Activated CD4-positive, alpha-beta T cell treated with anti-CD3 and anti-CD28 coated beads, Interleukin-2, amount 50 U/mL, for 4 hours (primary cell): ENCODE results near the gene ZNF771.
"Not testable (repeated sequence)": the region's sequence is repeated elsewhere in the genome, so short reads cannot be mapped to it uniquely, and the experiment has no call there.

Experiments
- DNase-seq, 2 experiments: peaks; one replicate each; pipeline ENCODE4 v3.0.0-alpha.2; 2020

ZNF771 gene

DNA sequence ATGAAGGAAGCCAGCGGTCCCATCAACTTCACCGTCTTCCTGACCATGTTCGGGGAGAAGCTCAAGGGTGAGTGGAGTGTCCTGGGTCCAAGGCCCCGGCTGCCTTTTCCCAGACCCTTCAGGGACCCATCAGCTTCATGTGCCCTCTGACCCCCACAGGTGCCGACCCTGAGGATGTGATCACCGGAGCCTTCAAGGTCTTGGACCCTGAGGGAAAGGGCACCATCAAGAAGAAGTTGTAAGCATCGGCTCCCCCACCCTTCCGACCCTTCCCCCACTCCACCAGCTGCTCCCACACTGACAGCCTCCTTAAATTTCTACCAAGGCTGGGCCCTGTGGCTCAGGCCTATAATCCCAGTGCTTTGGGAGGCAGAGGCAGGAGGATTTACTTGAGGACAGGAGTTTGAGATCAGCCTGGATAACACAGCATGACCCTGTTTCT, 30.9 kb upstream of the ZNF771 start:
- DNase-seq, result no peak

DNA sequence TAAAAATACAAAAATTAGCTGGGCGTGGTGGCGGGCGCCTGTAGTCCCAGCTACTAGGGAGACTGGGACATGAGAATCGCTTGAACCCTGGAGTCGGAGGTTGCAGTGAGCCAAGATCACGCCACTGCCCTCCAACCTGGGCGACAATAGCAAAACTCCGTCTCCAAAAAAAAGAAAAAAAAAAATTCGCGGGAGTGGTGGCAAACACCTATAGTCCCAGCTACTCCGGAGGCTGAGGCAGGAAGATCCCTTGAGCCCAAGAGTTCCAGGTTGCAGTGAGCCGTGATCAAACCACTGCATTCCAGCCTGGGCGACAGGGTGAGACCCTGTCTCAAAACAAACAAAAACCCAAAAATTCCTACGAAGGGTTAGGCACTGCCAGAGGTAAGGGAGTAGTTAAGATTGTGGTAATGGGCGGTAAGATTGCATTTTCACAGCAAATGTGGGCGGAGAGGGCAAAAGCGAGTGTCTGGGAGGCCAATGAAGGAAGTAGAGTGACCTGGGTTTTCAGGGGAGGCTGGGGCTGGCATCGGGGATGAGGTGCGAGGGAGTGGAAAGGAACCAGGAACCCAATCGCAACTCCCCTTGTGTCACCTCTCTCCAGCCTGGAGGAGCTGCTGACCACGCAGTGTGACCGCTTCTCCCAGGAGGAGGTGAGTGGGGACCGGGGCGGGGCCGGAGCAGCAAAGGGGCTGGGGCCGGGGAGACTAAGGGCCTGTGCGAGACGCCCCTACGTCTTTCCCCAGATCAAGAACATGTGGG, 30.2 kb upstream of the ZNF771 start:
- DNase-seq, result no peak

DNA sequence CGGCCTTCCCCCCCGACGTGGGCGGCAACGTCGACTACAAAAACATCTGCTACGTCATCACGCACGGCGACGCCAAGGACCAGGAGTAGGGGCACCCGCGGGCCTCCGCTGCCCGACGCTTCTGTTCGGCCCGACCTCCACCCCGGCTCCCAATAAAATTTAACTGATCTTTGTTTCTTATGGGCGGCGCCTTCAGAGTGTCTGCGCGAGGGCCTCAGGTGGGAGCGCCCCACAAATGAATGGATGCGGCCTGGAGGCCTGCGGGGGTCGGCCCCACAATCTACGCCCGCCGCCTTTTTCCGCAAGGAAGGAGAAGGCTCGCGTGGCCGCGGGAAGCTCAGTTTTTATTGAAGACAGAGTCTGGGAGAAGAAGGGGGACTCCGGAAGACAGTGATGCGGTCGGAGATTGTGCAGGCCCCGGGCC, 29.6 kb upstream of the ZNF771 start:
- peak; percentile 88 for DNase-seq

DNA sequence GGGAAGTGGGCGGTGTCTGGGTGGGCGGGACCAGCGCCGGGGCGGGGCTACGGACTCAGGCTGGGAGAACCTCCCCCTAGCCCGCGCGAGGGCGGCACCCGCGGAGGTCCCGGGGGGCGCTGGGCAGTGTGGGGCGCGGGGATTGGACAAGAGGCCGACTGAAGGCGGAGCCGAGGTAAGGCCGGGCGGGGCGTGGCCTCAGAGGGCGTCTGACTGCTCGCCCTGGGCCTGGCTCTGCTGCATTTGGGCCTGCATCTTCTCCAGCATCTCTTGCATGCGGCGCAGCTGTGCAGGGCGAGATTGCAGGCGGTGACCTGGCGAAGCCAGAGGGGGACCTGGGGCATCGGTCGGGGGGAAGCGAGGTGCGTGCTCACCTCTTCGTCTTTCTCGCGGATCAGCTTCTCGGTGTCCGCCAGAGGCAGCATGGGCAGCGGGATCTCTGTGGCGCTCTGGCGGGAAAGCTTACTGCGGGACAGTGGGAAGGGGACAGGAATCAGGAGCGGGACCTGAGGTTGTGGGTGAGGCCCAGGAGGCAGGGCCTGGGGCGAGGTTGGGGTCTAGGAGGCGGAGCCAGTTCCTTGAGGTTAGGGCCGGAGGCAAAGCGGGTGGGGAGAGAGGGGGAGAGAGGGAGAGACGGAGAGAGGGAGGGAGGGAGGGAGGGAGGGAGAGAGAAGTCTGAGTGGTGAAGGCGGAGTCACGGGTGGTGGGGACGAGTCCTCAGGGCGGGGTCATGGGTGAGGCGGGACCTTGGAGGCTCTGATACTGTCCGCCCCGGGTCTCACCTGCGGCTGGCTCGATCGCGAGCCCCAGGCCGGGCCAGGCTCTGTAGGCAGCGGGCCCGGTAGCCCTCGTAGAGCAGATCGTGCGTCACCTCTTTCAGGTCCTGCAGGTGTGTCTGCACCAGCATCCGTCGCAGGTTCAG, 28.9 kb upstream of the ZNF771 start:
- DNase-seq, result peak; percentile 98

DNA sequence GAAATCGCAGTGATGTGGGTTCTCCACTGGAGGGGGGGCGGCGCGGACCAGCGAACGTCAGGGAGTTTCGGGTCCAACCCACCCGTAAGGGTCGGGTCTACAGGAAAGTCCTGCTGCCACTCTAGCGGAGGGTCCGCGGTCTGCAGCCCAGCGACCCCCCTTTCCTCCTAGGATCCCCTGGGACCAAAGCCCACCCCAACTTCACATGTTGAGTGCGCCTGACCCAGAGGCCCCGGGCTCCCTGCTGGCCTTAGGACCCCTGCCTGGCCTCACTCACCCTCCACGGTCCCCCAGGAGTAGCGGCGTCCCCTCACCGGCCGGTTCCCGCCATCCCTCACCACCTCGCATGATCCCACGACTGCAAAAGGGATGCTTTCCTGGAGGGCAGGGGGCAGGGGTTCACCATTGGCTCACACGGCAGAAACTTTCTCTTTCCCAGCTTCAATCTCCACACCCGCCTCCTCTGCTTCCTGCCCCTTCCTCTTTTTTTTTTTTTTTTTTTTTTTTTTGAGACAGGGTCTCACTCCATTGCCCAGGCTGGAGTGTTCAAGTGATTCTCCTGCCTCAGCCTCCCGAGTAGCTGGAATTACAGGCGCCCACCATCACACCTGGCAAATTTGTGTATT, 28.1 kb upstream of the ZNF771 start:
- no peak for DNase-seq

DNA sequence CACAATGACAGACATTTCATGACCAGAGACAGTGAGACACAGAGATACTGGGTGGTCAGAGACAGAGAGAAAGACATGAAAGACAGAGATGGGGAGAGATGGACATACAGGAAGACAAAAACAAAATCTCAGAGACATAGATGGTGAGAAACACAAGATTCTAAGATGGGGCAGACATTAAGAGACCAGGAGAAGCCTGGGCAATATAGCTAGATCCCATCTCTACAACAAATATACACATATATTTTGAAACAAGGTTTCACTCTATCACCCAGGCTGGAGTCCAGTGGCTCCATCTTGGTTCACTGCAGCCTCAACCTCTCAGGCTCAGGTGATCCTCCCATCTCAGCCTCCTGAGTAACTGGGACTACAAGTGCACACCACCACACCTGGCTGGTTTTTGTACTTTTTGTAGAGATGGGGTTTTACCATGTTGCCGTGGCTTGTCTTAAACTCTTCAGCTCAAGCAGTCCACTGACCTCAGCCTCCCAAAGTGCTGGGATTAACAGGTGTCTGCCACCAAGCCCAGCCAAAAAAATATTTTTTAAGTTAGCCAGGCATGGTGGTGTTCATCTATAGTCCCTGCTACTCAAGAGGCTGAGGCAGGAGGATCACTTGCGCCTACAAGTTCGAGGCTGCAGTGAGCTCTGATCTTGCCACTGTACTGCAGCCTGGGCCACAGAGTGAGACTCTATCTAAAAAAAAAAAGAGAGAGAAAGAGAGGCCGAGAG, 27.2 kb upstream of the ZNF771 start:
- DNase-seq, result no peak

DNA sequence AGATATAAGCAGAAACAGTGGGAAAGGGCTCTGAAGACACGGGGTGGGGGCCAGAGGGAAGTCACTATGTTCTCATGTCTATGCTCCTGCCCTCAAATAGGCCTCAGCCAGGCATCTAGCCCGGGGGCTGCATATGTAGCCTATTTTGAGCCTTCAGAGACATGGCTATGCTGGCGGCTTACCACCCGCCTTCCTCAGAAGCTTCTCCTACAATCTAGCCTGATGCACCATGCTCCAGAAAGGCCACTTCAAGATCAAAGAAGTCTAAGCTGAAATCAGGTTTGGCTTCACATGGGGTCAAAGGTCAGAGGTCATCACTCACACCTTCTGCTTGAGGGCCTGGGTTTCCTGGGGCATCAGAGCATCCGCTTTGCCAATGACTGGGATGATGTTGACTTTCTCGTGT, 26.6 kb upstream of the ZNF771 start:
- no peak for DNase-seq

DNA sequence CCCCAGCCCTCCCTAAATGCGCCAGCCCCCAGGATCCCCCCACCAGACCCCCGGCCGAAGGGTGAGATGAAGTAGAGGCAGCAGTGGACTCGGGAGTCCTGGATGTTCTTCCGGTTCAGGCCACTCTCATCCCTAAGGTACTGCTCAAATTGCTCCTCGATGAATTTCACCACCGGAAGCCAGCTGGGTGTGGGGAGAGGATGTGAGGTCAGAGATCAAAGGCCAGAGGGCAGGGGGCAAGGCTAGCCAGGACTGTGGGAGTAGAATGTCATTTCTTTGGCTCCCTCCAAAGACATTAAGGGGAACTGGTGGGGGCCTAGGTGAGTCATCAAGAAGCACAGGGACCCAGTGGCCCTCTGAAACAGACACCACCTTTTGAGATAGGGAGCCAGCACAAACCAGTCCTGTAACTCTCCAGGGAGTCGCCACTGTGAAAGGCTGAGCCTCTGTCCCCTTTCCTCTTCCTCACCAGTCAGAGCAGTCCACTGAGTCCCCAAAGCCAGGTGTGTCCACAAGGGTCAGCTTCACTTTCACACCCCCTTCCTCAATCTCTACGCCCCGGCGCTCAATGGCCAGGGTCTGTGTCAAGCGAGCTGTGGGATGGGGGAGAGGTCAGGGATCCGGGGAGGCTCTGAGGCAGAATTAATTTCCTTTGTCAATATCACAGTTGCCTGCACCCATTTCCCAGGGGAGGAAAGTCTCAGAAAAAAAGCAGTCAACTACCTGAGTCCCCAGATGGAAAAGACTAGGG, 25.9 kb upstream of the ZNF771 start:
- DNase-seq, result peak in 1 of 2 experiments; percentile 34

DNA sequence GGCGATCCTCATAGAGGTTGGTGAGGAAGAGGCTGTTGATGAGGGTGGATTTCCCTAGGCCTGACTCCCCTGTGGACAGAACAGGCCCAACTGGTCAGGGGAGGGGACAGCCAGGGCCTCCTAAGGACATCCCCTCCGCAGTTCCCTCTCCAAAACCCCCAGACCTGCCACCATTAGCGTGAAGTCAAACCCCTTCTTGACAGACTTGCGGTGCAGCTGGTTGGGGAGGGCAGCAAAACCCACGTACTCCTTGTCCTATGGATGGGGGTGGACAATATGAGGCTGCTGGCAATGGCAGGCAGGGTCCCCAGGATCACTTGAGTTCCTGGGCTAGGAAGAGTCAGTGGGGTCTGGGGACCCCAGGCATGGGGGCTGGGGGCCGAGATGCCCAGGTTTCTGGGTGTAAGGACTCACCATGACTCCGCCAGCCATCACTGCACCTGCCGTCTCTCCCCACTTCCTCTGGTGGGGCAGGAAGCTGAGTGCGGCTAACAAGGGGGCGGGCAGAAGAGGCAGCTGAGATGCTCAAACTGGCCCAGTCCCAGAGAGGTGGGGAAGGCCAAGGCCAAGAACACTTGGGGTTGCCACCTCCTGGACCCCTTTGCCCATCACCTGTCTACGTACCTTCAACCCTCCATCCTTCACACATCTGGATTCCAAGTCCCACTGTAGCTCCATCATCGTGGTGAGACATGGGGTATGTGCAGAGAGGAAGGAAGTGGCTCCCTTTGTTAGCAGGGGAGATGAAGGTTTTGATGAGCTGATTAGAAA, 25.1 kb upstream of the ZNF771 start, which contains the start of gene SEPTIN1:
TSS of gene SEPTIN1 (minus strand) at position 451 of the 771 bp plus-strand sequence. CDS start at position 432, 19 bp downstream.
- peak; percentile 67 for DNase-seq

DNA sequence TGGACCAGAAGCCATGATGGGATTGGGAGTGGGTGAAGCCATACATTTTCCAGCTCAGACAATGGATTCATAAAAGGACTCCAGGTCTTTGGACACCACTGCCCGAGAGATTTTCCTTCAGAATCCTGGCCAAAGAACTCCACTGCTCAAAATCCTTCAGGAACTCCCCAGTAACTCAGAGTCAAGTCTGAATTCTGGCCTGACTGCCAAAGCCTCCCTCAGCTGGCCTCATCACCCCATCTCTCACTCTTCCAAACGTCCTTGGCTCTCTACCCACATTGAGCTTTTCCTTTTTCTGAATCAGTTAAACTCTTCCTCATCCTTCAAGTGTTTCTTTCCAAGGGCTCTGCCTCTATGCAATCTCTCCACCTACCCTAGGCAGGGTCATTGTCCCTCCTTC, 23.9 kb upstream of the ZNF771 start:
- no peak for DNase-seq

DNA sequence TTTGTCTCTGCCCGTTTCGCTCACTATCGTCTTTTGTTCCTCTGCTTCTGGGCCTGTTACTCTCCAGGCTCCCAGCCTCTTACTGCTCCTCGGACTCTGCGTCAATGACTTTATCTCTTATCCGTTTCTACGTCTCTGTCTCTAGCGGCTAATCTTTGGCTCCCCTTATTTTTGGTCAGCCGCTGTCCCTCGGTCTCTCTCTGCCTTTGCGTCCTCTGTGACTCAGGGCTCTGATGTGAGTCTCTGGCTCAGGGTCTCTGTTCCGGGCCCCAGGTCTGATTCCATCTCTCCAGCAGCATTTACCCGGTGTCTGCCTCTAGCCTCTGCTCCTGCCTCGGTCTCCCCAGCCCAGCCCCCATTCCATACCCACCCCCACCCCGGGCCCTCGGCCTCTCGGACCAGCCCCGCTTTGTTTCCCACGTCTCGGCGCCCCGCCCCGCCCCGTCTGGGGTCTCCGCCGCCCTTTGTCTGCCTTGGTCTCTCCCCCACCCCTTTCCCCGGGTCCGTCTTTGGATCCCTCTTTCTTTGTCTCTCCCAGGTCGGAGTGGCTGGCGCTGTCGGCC, 12.7 kb upstream of the ZNF771 start:
- no peak for DNase-seq

DNA sequence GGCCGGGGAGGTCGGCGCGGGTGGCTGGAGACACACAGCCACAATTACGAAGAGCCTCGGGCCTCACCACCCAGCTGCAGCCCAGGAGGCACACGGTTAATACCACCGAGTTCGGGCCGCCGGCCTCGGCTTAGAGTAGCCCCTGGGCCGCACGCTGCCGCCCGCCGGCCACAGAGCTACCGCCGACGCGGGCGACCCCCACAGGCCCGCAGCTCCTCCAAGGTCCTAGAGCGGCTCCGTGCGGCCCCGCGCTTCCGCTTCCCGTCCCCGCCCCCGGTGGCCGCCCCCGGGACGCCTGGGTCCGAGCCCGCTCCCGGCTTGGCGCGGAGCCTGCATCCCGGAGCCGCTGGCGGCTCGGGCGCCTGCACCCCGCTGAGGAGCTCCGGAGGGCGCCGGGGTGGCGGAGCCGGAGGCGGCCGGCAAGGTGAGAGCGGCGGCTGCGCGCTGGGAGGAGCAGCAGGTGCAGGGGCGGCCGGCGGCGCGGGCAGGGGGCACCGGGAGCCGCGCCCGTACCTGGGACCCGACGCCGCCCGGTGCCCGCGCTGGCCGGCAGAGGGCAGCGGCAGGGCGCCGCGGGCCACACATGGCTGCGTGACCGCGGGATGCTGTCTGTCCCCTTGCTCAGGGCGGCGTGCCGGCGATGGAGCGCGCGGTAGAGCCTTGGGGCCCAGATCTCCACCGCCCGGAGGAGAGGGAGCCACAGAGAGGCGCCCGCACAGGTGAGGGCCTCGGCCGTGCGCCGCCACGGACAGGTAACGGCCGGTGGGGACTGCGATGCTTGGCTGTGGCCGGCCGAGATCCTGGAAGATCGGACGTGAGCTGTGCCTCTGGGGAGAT, 12.0 kb upstream of the ZNF771 start, which contains the start of gene ZNF48:
TSS of gene ZNF48 (plus strand) at position 266 of the 837 bp plus-strand sequence. CDS start at position 641, 375 bp downstream.
- DNase-seq, result peak in 1 of 2 experiments; percentile 30

DNA sequence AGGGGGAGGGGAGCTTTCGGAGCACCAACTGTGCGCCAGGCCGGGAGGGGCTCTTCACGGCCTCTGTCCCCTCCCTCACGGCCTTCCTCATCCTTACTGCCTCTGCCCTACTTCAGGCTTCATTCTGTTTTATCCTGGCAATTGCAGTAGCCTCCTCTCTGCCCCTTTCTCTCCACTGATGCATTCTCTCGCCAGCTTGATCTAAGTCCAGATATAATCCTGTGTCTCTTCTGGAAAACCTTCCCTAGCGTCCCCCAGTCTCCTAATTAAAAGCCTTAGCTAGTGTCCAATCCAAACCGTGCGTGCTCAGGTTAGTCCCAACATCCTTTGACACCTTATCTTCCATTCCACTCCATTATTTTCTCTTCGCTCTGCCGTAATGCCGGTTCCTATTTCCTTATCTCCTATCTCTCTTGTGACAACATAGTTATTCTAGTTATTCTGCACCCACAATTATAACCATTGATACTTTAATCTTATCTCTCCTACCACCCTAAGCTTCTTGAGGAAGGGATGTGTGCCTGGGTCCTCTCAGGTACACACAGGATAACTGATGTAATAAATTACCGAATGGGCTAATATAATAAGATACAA, 11.3 kb upstream of the ZNF771 start:
- no peak for DNase-seq

DNA sequence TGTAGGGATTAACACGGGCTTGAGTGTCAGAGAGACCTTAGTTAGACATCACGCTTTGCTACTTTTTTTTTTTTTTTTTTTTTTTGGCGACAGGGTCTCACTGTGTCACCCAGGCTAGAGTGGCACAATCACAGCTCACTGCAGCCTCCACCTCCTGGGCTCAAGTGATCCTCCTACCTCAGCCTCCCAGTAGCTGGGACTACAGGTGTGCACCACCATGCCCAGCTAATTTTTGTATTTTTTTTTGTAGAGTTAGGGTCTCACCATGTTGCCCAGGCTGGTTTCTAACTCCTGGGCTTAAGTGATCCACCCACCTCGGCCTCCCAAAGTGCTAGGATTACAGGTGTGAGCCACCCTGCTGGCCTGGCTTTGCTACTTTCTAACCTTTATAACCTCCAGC, 10.8 kb upstream of the ZNF771 start:
- not testable (repeated sequence) for DNase-seq

DNA sequence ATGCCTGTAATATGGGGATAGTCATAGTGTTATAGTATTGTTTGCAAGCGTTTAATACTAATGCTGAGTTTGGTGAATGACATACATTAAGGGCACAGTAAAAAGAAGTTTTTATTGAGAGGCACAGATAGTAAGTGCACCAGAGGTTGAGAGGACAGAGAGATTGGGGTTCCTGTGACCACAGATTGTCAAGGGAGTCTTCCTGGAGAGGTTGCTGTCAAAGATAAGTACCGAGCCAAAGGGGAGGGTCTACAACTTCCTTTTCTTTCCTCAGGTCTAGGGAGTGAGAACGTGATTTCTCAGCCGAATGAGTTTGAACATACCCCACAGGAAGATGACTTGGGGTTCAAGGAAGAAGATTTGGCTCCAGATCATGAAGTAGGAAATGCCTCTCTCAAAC, 10.3 kb upstream of the ZNF771 start:
- no peak for DNase-seq

DNA sequence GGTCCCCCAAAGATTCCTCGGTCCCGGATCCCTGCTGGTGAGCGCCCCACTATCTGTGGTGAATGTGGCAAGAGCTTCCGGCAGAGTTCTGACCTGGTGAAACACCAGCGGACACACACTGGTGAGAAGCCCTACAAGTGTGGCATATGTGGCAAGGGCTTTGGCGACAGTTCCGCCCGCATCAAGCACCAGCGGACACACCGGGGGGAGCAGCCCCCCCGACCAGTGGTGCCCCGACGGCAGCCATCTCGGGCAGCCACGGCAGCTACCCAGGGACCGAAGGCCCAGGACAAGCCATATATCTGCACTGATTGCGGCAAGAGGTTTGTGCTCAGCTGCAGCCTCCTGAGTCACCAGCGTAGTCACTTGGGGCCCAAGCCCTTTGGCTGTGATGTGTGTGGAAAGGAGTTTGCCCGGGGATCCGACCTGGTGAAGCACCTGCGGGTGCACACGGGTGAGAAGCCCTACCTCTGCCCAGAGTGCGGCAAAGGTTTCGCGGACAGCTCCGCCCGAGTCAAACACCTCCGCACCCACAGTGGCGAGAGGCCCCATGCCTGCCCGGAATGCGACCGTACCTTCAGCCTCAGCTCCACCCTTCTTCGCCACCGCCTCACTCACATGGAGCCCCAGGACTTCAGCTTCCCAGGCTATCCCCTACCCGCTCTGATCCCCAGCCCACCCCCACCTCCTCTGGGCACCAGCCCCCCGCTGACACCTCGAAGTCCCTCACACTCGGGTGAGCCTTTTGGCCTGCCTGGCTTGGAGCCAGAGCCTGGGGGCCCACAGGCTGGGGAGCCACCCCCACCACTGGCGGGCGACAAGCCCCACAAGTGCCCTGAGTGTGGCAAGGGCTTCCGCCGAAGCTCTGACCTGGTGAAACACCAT, 9.4 kb upstream of the ZNF771 start:
- DNase-seq, result no peak

DNA sequence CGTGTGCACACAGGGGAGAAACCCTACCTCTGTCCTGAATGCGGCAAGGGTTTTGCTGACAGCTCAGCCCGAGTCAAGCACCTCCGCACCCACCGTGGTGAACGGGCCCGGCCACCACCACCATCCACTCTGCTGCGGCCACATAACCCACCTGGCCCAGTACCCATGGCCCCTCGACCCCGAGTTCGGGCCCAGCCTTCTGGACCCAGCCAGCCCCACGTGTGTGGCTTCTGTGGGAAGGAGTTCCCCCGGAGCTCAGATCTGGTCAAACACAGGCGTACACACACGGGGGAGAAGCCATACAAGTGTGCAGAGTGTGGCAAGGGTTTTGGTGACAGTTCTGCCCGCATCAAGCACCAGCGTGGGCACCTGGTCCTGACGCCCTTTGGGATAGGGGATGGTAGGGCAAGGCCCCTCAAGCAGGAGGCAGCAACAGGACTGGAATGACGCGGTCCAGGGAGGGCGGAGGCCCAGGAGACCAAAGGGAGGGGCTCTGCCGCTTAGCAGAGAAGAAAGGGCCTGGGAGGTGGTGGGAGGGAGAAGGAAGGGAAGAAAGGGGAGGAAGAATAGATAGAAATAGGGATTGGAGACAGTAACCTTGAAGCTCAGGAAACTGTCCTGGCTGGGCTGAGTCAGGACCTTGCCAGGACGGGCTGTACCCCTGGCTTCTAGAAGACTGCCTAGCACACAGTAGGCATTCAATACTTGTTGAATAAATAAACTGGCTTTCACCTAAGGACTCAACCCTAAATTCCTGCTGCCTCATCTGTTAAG, 8.6 kb upstream of the ZNF771 start:
- no peak for DNase-seq
